Subcutaneous adipose tissue (tissue), 4 donors: ENCODE data around the gene DNAJC18. TPM values are rescaled to one million over a fixed set of nuclear protein-coding genes. Genes with fewer than 3 reads are reported as not detected.

Experiments used
- CTCF ChIP-seq: fragments of 450-650 bp; IDR thresholded peaks from one replicate; pipeline ENCODE4 v1.5.1; 2016; ENCODE audit warnings: low read depth, mild to moderate bottlenecking, control low read depth, antibody characterized with exemption, moderate library complexity
- total RNA-seq, 4 donors: library from RNA; depleted of rRNA; stranded (reverse); fragments of >200 nt; gene quantifications; one replicate each; pipeline ENCODE4 v1.1.0, GENCODE V29; 2016

Gene DNAJC18
- total RNA-seq, 4 donors from 2014 or later = 3.8 to 9.0 (median 4.4) TPM

- no peak for TF ChIP-seq CTCF
These were observed 36.7 kb upstream of the DNAJC18 start for GRCh38 chr5:139475865-139476617.

- no peak for TF ChIP-seq CTCF
These were observed 35.8 kb upstream of the DNAJC18 start for GRCh38 chr5:139474890-139475791.

GRCh38 chr5:139473565-139473964, 34.2 kb upstream of the DNAJC18 start:
- TF ChIP-seq CTCF = no peak

- no peak for TF ChIP-seq CTCF
These were observed 33.8 kb upstream of the DNAJC18 start for GRCh38 chr5:139473105-139473504.

- no peak for TF ChIP-seq CTCF
These were observed 33.2 kb upstream of the DNAJC18 start for GRCh38 chr5:139472386-139473030.

GRCh38 chr5:139470821-139471300, 31.5 kb upstream of the DNAJC18 start, which contains the start of gene SMIM33:
Gene SMIM33, plus strand, starts transcription at chr5:139471004. Its CDS starts 118 bp downstream, at chr5:139471122.
- TF ChIP-seq CTCF = no peak
